Gastroesophageal sphincter (tissue), 4 donors: Measurements from ENCODE around the gene SLC44A4. TPM values are rescaled to one million over a fixed set of nuclear protein-coding genes. Genes with fewer than 3 reads are reported as not detected.
"Not testable (repeated sequence)": the region's sequence is repeated elsewhere in the genome, so short reads cannot be mapped to it uniquely, and the experiment has no call there.

Experiments
- ATAC-seq: fragments of 150-250 bp; one replicate; pipeline ENCODE4 v1.9.1; 2016; ENCODE audit warnings: mild to moderate bottlenecking, moderate library complexity
- H3K27ac ChIP-seq, 4 donors: fragments of 200-600 bp; sonication (generic) in 3 of 4; 1 replicate in 3 of 4; 2 replicates in 1 of 4; pipeline ENCODE4 v1.5.1; 2016 to 2019
- H3K27me3 ChIP-seq: fragments of 200-600 bp; sonication (generic); one replicate; pipeline ENCODE4 v1.5.1; 2019
- H3K36me3 ChIP-seq, 2 donors: fragments of 200-600 bp; sonication (generic); one replicate each; pipeline ENCODE4 v1.5.1; 2019; ENCODE audit warnings: control low read depth in 1 of 2
- H3K4me1 ChIP-seq, 3 donors: fragments of 200-600 bp; sonication (generic); 1 replicate in 2 of 3; 2 replicates in 1 of 3; pipeline ENCODE4 v1.5.1; 2016 to 2019; ENCODE audit warnings: control low read depth in 2 of 3
- H3K4me3 ChIP-seq, 2 donors: fragments of 200-600 bp; sonication (generic); one replicate each; pipeline ENCODE4 v1.5.1; 2019; ENCODE audit warnings: mild to moderate bottlenecking in 1 of 2, moderate library complexity in 1 of 2
- H3K9me3 ChIP-seq, 3 donors: fragments of 200-600 bp; sonication (generic); one replicate each; pipeline ENCODE4 v1.5.1; 2017 to 2019; ENCODE audit warnings: control low read depth in 2 of 3
- CTCF ChIP-seq, 4 experiments: fragments of 200-600 bp in 2 of 4; fragments of 450-650 bp in 2 of 4; sonication (generic) in 1 of 4; IDR thresholded peaks; one replicate each; pipeline ENCODE4 v1.5.1; 2017 to 2019; ENCODE audit warnings: antibody characterized with exemption in 4 of 4, mild to moderate bottlenecking in 2 of 4, moderate library complexity in 2 of 4
- EP300 ChIP-seq: sonication (generic); formaldehyde crosslinking; IDR thresholded peaks from one replicate; pipeline ENCODE4 v1.6.1; 2017; ENCODE audit warnings: antibody characterized with exemption, mild to moderate bottlenecking
- POLR2A ChIP-seq, 2 donors: fragments of 450-650 bp; IDR thresholded peaks; one replicate each; pipeline ENCODE4 v1.6.1; 2017; ENCODE audit warnings: antibody characterized with exemption in 2 of 2, mild to moderate bottlenecking in 2 of 2, moderate library complexity in 1 of 2
- POLR2AphosphoS5 ChIP-seq: sonication (generic); formaldehyde crosslinking; IDR thresholded peaks from one replicate; pipeline ENCODE4 v1.6.1; 2017; ENCODE audit warnings: antibody characterized with exemption
- WGBS, 2 donors: methylation state at CpG; one replicate each; pipeline ENCODE4 v1.1.5; 2018; ENCODE audit warnings: low coverage in 1 of 2; 5-methylcytosine and 5-hydroxymethylcytosine counted together
- total RNA-seq, 4 donors: library from RNA; depleted of rRNA; stranded (reverse); fragments of >200 nt; gene quantifications; one replicate each; pipeline ENCODE4 v1.1.0, GENCODE V29; 2016

Gene SLC44A4
- total RNA-seq, 4 donors from 2014 or later = 1.1 to 4.5 TPM; not detected in 2

GRCh38 chr6:31915351-31915750 is 36.6 kb upstream of the SLC44A4 start:
- no peaks in the 10 kb centered on the region for H3K4me1 ChIP-seq

GRCh38 chr6:31911826-31912585 is 33.2 kb upstream of the SLC44A4 start:
- Histone ChIP-seq H3K27ac (no peak overlapping the region), H3K27me3 (no peaks in the 10 kb centered on the region), H3K4me3 (no peak overlapping the region), H3K4me1 (no peaks in the 10 kb centered on the region), H3K36me3 (no peaks in the 10 kb centered on the region), H3K9me3 (no peaks in the 10 kb centered on the region)
- no peak for TF ChIP-seq POLR2AphosphoS5
- no peak for TF ChIP-seq POLR2A (IDR thresholded peaks at IDR 0.05)
- TF ChIP-seq CTCF (IDR thresholded peaks at IDR 0.05) = no peak
- TF ChIP-seq EP300 = no peak
- 62 to 69% methylated on average over 5 to 10 of the region's 11 CpGs for WGBS, 2 donors
- no peak for ATAC-seq

More at GRCh38 chr6:31915351-31915750, 36.6 kb upstream of the SLC44A4 start:
- no peak overlapping the region for H3K4me3 ChIP-seq
- H3K36me3 ChIP-seq = no peaks in the 10 kb centered on the region
- no peak overlapping the region for H3K27ac ChIP-seq
- TF ChIP-seq EP300 (no peak), POLR2A (IDR thresholded peaks at IDR 0.05) (no peak), CTCF (IDR thresholded peaks at IDR 0.05) (no peak), POLR2AphosphoS5 (no peak)
- H3K27me3 ChIP-seq = no peaks in the 10 kb centered on the region
- no peaks in the 10 kb centered on the region for H3K9me3 ChIP-seq
- no peak for ATAC-seq

GRCh38 chr6:31909298-31909697 is 30.5 kb upstream of the SLC44A4 start:
- H3K27me3 ChIP-seq, H3K27ac ChIP-seq, H3K9me3 ChIP-seq, H3K36me3 ChIP-seq, H3K4me3 ChIP-seq, ATAC-seq, H3K4me1 ChIP-seq: not testable (repeated sequence)
- 70 to 83% methylated on average over 3 to 6 of the region's 7 CpGs for WGBS, 2 donors

- TF ChIP-seq POLR2AphosphoS5 = no peak
- no peak for TF ChIP-seq CTCF (IDR thresholded peaks at IDR 0.05)
- TF ChIP-seq EP300 = no peak
- TF ChIP-seq POLR2A (IDR thresholded peaks at IDR 0.05) = no peak
- H3K27ac ChIP-seq = no peak overlapping the region
- H3K4me3 ChIP-seq = no peak overlapping the region
- H3K4me1 ChIP-seq = peaks cover 0 to 5% (median 0%) of the 10 kb centered on the region in 3 donors
- no peaks in the 10 kb centered on the region for H3K27me3 ChIP-seq
- no peak for ATAC-seq
- WGBS, 2 donors = 33 to 43% methylated on average over 4 of the region's 4 CpGs
- no peaks in the 10 kb centered on the region for H3K9me3 ChIP-seq
- H3K36me3 ChIP-seq = no peaks in the 10 kb centered on the region
These were observed 30.0 kb upstream of the SLC44A4 start for GRCh38 chr6:31908791-31909190.

- peaks cover 0 to 10% (median 0%) of the 10 kb centered on the region in 3 donors for H3K4me1 ChIP-seq
- H3K9me3 ChIP-seq, H3K27ac ChIP-seq, H3K36me3 ChIP-seq, H3K27me3 ChIP-seq, H3K4me3 ChIP-seq, ATAC-seq: not testable (repeated sequence)
- WGBS, 2 donors = 87% methylated on average over 4 of the region's 5 CpGs; no CpG with 5 or more reads in 1 of the 2 donors
These were observed 29.5 kb upstream of the SLC44A4 start for GRCh38 chr6:31908255-31908654.

- 56 to 70% methylated on average over 6 to 7 of the region's 7 CpGs for WGBS, 2 donors
- peak; percentile 11 for ATAC-seq
- Histone ChIP-seq H3K36me3 (no peaks in the 10 kb centered on the region), H3K27me3 (no peaks in the 10 kb centered on the region), H3K4me3 (no peak overlapping the region), H3K9me3 (no peaks in the 10 kb centered on the region), H3K27ac (no peak overlapping the region), H3K4me1 (peaks cover 0 to 20% (median 3%) of the 10 kb centered on the region in 3 donors)
- TF ChIP-seq EP300 (no peak), POLR2A (IDR thresholded peaks at IDR 0.05) (no peak), CTCF (IDR thresholded peaks at IDR 0.05) (no peak), POLR2AphosphoS5 (no peak)
These were observed 28.5 kb upstream of the SLC44A4 start for GRCh38 chr6:31907158-31907813.

GRCh38 chr6:31906727-31907126 is 27.9 kb upstream of the SLC44A4 start:
- ATAC-seq, H3K27ac ChIP-seq: not testable (repeated sequence)
- 80 to 81% methylated on average over 1 to 8 of the region's 8 CpGs for WGBS, 2 donors

More at GRCh38 chr6:31906727-31907126, 27.9 kb upstream of the SLC44A4 start:
- H3K9me3 ChIP-seq, H3K36me3 ChIP-seq, H3K27me3 ChIP-seq, H3K4me3 ChIP-seq: not testable (repeated sequence)
- peaks cover 0 to 20% (median 3%) of the 10 kb centered on the region in 3 donors for H3K4me1 ChIP-seq
